Choroid plexus epithelial cell (primary cell): Measurements from ENCODE around the gene NEMP1.

Source experiments
- DNase-seq: peaks from one replicate; pipeline ENCODE4 v3.0.0-alpha.2; 2010; ENCODE audit warnings: low read depth
- H3K4me3 ChIP-seq: 2 replicates; pipeline ENCODE4 v1.5.1; 2011; ENCODE audit warnings: low read depth, mild to moderate bottlenecking, control low read depth, low read length, moderate library complexity
- CTCF ChIP-seq: conservative IDR thresholded peaks from 2 replicates; pipeline ENCODE4 v1.5.1; 2011; ENCODE audit warnings: low read depth, mild to moderate bottlenecking, control low read depth, inconsistent platforms, low read length, moderate library complexity

Gene NEMP1

GRCh38 chr12:57044468-57044867 is 34.1 kb downstream of the NEMP1 start:
- H3K4me3 ChIP-seq, result no peak overlapping the region
- DNase-seq, result no peak
- no peak for TF ChIP-seq CTCF

GRCh38 chr12:57042695-57043094 is 35.9 kb downstream of the NEMP1 start:
- DNase-seq, result no peak

DNA sequence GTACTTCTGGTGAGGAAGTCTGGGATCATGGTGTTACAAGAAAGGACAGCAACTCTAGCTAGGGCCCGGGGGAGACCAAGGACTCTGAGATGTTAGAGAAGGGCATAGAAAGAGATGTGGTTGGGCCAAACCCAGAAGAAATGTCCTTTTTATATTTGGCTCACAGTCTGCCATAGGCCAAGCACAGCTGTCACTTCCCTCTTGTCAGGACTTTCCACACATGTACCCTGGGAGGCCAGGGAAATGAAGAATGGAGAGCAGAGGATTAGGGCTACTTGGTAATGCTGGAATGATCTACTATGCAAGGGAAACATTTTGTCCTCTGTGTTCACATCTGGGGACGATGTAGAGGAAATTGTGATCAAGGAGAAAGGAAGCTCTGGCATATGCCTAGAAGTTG is 37.8 kb downstream of the NEMP1 start:
- DNase-seq, result no peak
- H3K4me3 ChIP-seq, result no peak overlapping the region
- TF ChIP-seq CTCF, result no peak

More at GRCh38 chr12:57042695-57043094, 35.9 kb downstream of the NEMP1 start:
- no peak for TF ChIP-seq CTCF
- H3K4me3 ChIP-seq, result no peak overlapping the region

- no peak for TF ChIP-seq CTCF
- no peak for DNase-seq
- H3K4me3 ChIP-seq, result no peak overlapping the region
Observed at GRCh38 chr12:57040211-57040610, 38.4 kb downstream of the NEMP1 start.

DNA sequence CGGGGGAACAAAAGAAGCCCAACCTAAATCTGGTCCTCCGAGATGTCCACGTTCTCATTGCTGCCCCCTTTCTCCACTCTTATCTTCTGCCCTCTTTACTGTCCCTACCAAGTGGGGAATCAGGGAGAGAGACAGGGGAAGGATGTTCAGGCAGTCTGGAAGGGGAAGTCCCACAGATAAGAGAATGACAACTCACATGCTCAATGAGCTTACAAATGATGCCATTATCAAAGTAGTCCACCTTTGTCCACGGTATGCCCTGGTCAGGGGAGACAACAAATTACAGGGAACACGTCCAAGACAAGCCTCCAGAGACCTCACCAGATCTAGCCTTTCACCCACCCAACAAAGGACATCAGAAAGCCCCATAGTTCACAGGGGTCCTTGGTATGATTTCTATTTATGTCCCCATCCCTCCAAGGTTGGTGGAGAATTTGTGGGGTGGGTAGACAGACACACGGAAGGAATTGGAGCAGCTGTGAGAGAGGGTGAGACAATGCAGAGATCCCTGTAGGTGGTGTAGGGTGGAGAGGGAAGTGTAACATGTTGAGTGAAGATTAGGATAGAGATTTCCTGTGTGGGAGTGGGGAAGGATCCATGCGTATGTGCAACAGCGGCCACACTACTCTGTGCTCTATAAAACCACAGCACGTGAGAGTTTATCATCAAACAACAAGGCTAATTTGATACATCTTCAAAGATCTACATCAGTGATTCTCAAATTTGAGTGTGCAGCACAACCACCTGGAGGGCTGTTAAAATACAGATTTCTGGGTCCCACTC is 39.4 kb downstream of the NEMP1 start:
- DNase-seq, result no peak
- no peak for TF ChIP-seq CTCF
- no peak overlapping the region for H3K4me3 ChIP-seq

- no peak for TF ChIP-seq CTCF
- DNase-seq, result no peak
- no peak overlapping the region for H3K4me3 ChIP-seq
Observed at GRCh38 chr12:57037264-57037663, 41.3 kb downstream of the NEMP1 start.

DNA sequence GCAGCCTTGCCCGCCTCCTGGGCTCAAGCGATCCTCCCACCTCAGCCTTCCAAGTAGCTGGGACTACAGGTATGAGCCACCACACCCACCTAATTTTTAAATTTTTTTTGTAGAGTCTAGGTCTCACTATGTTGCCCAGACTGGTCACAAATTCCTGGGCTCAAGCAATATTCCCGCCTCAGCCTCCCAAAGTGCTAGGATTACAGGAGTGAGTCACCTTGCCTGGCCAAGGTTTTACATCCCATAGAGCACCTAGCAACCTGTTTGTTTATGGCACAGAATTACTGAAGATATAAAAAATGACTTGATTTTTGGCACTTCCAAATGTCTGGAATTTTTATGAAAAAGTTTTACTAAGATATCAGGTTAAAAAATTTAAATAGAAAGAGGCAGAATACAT is 45.2 kb downstream of the NEMP1 start:
- H3K4me3 ChIP-seq, result no peak overlapping the region
- no peak for TF ChIP-seq CTCF
- DNase-seq, result no peak
